B cell (primary cell): Measurements from ENCODE around the gene AP5B1. TPM values are rescaled to one million over a fixed set of nuclear protein-coding genes. Genes with fewer than 3 reads are reported as not detected.

Experiments used
- ATAC-seq: fragments of 200-7000 bp; cut with Tn5 transposase; one replicate; pipeline ENCODE4 v1.10.0; 2021; ENCODE audit warnings: low read depth, mild to moderate bottlenecking, moderate number of reproducible peaks, moderate library complexity
- CTCF ChIA-PET: fragments of 350-600 bp; sonication (Branson Sonifier 250); formaldehyde crosslinking; loops from one replicate; lab custom pipeline; 2021; ENCODE audit warnings: antibody characterized with exemption, inconsistent platforms; lab: Charles Lee
- POLR2A ChIA-PET: fragments of 350-600 bp; sonication (Branson Sonifier 250); formaldehyde crosslinking; loops from one replicate; lab custom pipeline; 2021; ENCODE audit warnings: antibody characterized with exemption; lab: Charles Lee
- DNase-seq: peaks from one replicate; pipeline ENCODE4 v3.0.0; 2013
- H2AFZ ChIP-seq: 2 replicates; pipeline ENCODE4 v1.6.1; 2012; ENCODE audit warnings: mild to moderate bottlenecking, low read depth, low read length; ENCODE audit not compliant: insufficient read depth, poor library complexity, severe bottlenecking
- H3K27ac ChIP-seq, 2 donors: 1 replicate in 1 of 2; 2 replicates in 1 of 2; pipeline ENCODE4 v1.5.1; 2012 to 2013; ENCODE audit warnings: low read length in 2 of 2, mild to moderate bottlenecking in 2 of 2, moderate library complexity in 1 of 2
- H3K27me3 ChIP-seq, 4 experiments: fragments of 200-600 bp in 1 of 4; sonication (generic) in 1 of 4; replicated peaks in 1 of 4; 1 replicate in 2 of 4; 2 replicates in 2 of 4; pipeline versions ENCODE4 v1.6.1 to v1.7.0; 2013 to 2016; ENCODE audit warnings: low read length in 3 of 4, mild to moderate bottlenecking in 2 of 4, mixed read lengths in 1 of 4, moderate library complexity in 1 of 4; ENCODE audit not compliant: insufficient read depth in 4 of 4, control insufficient read depth in 3 of 4; ENCODE audit errors: control extremely low read depth in 1 of 4
- H3K36me3 ChIP-seq, 2 experiments: replicated peaks in 1 of 2; 1 replicate in 1 of 2; 2 replicates in 1 of 2; pipeline versions ENCODE4 v1.6.1 to v1.7.1; 2013; ENCODE audit warnings: low read length in 1 of 2; ENCODE audit not compliant: insufficient read depth in 2 of 2, control insufficient read depth in 1 of 2; ENCODE audit errors: control extremely low read depth in 1 of 2, extremely low read depth in 1 of 2
- H3K4me1 ChIP-seq, 2 donors: fragments of 200-600 bp in 1 of 2; sonication (generic) in 1 of 2; 1 replicate in 1 of 2; 2 replicates in 1 of 2; pipeline versions ENCODE4 v1.5.1 to v1.6.1; 2013 to 2017; ENCODE audit warnings: low read length in 2 of 2; ENCODE audit not compliant: control insufficient read depth in 2 of 2, insufficient read depth in 2 of 2
- H3K4me2 ChIP-seq: replicated peaks from 2 replicates; pipeline ENCODE3; 2012; ENCODE audit warnings: mild to moderate bottlenecking, low read depth, low read length; ENCODE audit not compliant: poor library complexity, severe bottlenecking
- H3K4me3 ChIP-seq, 5 experiments: fragments of 200-600 bp in 1 of 5; sonication (generic) in 1 of 5; 1 replicate in 3 of 5; 2 replicates in 2 of 5; pipeline versions ENCODE4 v1.5.1 to v1.7.0; 2011 to 2016; ENCODE audit warnings: low read length in 4 of 5, mild to moderate bottlenecking in 4 of 5, low read depth in 2 of 5, control low read depth in 1 of 5, moderate library complexity in 1 of 5; ENCODE audit not compliant: insufficient read depth in 1 of 5; ENCODE audit errors: control extremely low read depth in 1 of 5, extremely low read depth in 1 of 5
- H3K79me2 ChIP-seq: fragments of 200-600 bp; sonication (generic); one replicate; pipeline ENCODE4 v1.6.0; 2016; ENCODE audit warnings: low read length; ENCODE audit not compliant: control insufficient read depth, insufficient read depth
- H3K9ac ChIP-seq: fragments of 200-600 bp; sonication (generic); 2 replicates; pipeline ENCODE4 v1.6.1; 2017; ENCODE audit warnings: mild to moderate bottlenecking, low read length, moderate library complexity
- H3K9me3 ChIP-seq, 3 donors: one replicate each; pipeline versions ENCODE4 v1.6.1 to v1.7.1; 2013; ENCODE audit warnings: low read length in 2 of 3; ENCODE audit not compliant: control insufficient read depth in 2 of 3, insufficient read depth in 1 of 3; ENCODE audit errors: control extremely low read depth in 1 of 3
- H4K20me1 ChIP-seq: 2 replicates; pipeline ENCODE4 v1.6.0; 2012; ENCODE audit warnings: mild to moderate bottlenecking, low read length; ENCODE audit not compliant: insufficient read depth, control insufficient read depth, poor library complexity, severe bottlenecking
- H3K27ac Mint-ChIP-seq: one replicate; pipeline ENCODE4 v1.8.0; 2021; ENCODE audit warnings: mixed read lengths
- H3K27me3 Mint-ChIP-seq: one replicate; pipeline ENCODE4 v1.8.0; 2021; ENCODE audit warnings: mixed read lengths
- H3K4me1 Mint-ChIP-seq: one replicate; pipeline ENCODE4 v1.8.0; 2021; ENCODE audit warnings: mixed read lengths
- H3K4me3 Mint-ChIP-seq: one replicate; pipeline ENCODE4 v1.8.0; 2021; ENCODE audit warnings: mixed read lengths
- H3K9me3 Mint-ChIP-seq: one replicate; pipeline ENCODE4 v1.8.0; 2022; ENCODE audit warnings: mixed read lengths; ENCODE audit not compliant: insufficient read depth
- EZH2 ChIP-seq: IDR thresholded peaks from 2 replicates; pipeline ENCODE4 v1.6.1; 2012; ENCODE audit warnings: borderline replicate concordance, low read depth, mild to moderate bottlenecking, moderate library complexity, low read length; ENCODE audit not compliant: insufficient read depth, poor library complexity, severe bottlenecking
- WGBS: methylation state at CpG from one replicate; pipeline ENCODE4 v1.1.5; 2013; ENCODE audit warnings: missing lambda C conversion rate; ENCODE audit not compliant: insufficient coverage; 5-methylcytosine and 5-hydroxymethylcytosine counted together
- intact Hi-C: fragments of 100-400 bp; cut with micrococcal nuclease; formaldehyde crosslinking; loops from one replicate; pipeline ENCODE4 v1.10.0; 2022
- polyA plus RNA-seq: library from polyadenylated mRNA; depleted of rRNA; stranded (reverse); fragments of >200 nt; gene quantifications from 2 replicates; pipeline ENCODE4 v1.2.3, GENCODE V29; 2012
- total RNA-seq, 2 donors: library from RNA; stranded (reverse); fragments of 120-200 nt in 1 of 2; gene quantifications; 1 replicate in 1 of 2; 2 replicates in 1 of 2; pipeline versions ENCODE4 v1.2.3 to v1.2.4, GENCODE V29; 2013 to 2022
- TF ChIP-seq, protein P1 (sequence below): fragments of 200-600 bp; IDR thresholded peaks from one replicate; pipeline ENCODE4 v1.8.0; 2022; ENCODE audit warnings: antibody characterized with exemption, mild to moderate bottlenecking

The AP5B1 gene
- total and polyA plus RNA-seq, 2 donors (not counting 1 experiment from before 2014, with no cell fraction given), result 9.6 to 25.2 TPM

DNA sequence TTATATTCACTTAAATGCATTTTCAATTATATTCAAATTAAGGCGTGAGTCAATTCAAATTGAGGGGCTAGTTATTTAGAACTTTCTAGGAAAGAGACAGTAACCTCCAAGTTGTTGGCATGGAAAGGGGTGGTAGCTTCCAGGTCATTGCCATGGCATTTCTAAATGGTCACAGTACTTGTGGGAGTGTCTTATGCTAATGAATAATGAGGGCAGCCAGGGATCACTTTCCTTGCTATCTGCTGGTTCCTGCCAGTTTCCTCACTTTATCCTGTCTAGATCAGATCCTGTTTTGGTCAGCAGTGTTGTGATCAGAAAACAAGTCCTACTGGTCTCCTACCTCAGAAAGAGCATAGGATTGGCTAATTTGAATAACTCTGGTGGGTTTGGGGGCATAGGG is 38.4 kb downstream of the AP5B1 start:
- ChIA-PET CTCF (no interaction called here), POLR2A (no interaction called here)
- Histone ChIP-seq H3K9ac (no peak overlapping the region), H2AFZ (no peak overlapping the region), H3K4me1 (peaks cover 0 to 5% of the 10 kb centered on the region in 2 donors), H3K4me3 (no peak overlapping the region), H3K27me3 (peaks cover 0 to 7% (median 2%) of the 10 kb centered on the region in 4 experiments), H3K79me2 (no peaks in the 10 kb centered on the region), H3K4me2 (no peak overlapping the region), H3K36me3 (no peaks in the 10 kb centered on the region), H3K9me3 (no peaks in the 10 kb centered on the region), H4K20me1 (no peaks in the 10 kb centered on the region), H3K27ac (no peak overlapping the region)
- ATAC-seq, result no peak
- peaks cover 27% of the 10 kb centered on the region for H3K27me3 Mint-ChIP-seq
- no peaks in the 10 kb centered on the region for H3K9me3 Mint-ChIP-seq
- intact Hi-C loops, result no loop called here
- H3K4me3 Mint-ChIP-seq, result no peak overlapping the region
- no peak overlapping the region for H3K27ac Mint-ChIP-seq
- peaks cover 7% of the 10 kb centered on the region for H3K4me1 Mint-ChIP-seq
- TF ChIP-seq, protein P1, sequence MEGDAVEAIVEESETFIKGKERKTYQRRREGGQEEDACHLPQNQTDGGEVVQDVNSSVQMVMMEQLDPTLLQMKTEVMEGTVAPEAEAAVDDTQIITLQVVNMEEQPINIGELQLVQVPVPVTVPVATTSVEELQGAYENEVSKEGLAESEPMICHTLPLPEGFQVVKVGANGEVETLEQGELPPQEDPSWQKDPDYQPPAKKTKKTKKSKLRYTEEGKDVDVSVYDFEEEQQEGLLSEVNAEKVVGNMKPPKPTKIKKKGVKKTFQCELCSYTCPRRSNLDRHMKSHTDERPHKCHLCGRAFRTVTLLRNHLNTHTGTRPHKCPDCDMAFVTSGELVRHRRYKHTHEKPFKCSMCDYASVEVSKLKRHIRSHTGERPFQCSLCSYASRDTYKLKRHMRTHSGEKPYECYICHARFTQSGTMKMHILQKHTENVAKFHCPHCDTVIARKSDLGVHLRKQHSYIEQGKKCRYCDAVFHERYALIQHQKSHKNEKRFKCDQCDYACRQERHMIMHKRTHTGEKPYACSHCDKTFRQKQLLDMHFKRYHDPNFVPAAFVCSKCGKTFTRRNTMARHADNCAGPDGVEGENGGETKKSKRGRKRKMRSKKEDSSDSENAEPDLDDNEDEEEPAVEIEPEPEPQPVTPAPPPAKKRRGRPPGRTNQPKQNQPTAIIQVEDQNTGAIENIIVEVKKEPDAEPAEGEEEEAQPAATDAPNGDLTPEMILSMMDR, result no peak
- TF ChIP-seq EZH2, result no peak
- no peak for DNase-seq
- no CpG with 5 or more reads among the region's 1 CpG for WGBS

DNA sequence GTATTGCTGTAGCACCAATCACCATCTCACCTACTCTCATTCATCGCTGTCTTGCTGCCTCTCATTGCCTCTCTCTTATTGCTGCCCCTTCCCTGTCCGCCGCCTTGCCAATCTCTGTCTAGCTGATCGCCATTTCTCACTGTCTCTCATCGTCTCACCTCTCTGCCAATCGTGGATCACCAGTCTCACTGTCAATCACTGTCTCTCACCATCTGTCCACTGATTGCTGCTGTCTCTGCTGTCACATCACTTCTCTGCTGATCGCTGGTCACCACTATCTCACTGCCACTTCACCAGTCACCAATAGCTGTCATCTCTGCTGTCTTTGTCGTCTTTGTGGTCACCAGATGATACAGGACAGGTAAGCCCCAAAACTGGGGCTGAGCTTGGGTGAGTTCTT is 39.6 kb downstream of the AP5B1 start:
- ChIA-PET POLR2A (no interaction called here), CTCF (no interaction called here)
- peaks cover 0 to 5% of the 10 kb centered on the region in 2 donors for H3K4me1 ChIP-seq
- H3K4me3 ChIP-seq, result no peak overlapping the region
- H3K9ac ChIP-seq, result no peak overlapping the region
- peaks cover 0 to 1% (median 0%) of the 10 kb centered on the region in 3 donors for H3K9me3 ChIP-seq
- Mint-ChIP-seq H3K4me3 (no peak overlapping the region), H3K27me3 (peaks cover 34% of the 10 kb centered on the region), H3K9me3 (peaks cover 2% of the 10 kb centered on the region), H3K4me1 (peaks cover 7% of the 10 kb centered on the region), H3K27ac (no peak overlapping the region)
- H3K4me2 ChIP-seq, result no peak overlapping the region
- H3K36me3 ChIP-seq, result no peaks in the 10 kb centered on the region
- no peak for ATAC-seq
- H3K27ac ChIP-seq, result no peak overlapping the region
- peaks cover 0 to 7% (median 3%) of the 10 kb centered on the region in 4 experiments for H3K27me3 ChIP-seq
- 86% methylated on average over 8 of the region's 8 CpGs for WGBS
- H3K79me2 ChIP-seq, result no peaks in the 10 kb centered on the region
- no peak for DNase-seq
- intact Hi-C loops, result no loop called here
- TF ChIP-seq, protein P1, result no peak
- TF ChIP-seq EZH2, result no peak
- no peaks in the 10 kb centered on the region for H4K20me1 ChIP-seq
- H2AFZ ChIP-seq, result no peak overlapping the region
